SHP77 (cell line): ENCODE data around the gene EID2.

Source experiments
- DNase-seq, 2 experiments: peaks; one replicate each; lab custom pipeline; 2025; lab: John Stamatoyannopoulos, UW

EID2 gene

GRCh38 chr19:39533791-39534190 is 6.2 kb downstream of the EID2 start:
- DNase-seq = no peak

DNA sequence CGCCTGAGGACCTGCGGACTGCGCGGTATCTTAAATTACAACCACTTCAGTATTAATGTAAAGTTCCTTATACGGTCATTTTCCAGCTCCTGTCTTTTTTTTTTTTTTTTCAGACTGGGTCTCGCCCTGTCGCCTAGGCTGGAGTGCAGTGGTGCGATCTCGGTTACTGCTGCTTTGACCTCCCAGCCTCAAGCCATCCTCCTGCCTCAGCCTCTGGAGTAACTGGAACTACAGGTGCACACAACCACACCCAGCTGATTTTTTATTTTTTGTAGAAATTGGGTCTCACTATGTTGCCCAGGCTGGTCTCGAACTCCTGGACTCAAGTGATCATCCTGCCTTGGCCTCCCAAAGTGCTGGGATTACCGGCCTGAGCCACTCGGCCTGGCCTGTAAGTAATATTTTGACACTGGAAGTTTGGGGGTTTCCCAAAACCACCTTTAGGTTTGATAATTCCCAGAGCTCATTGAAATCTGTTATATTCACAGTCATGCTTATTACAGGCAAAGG is 6.9 kb downstream of the EID2 start:
- DNase-seq = no peak

GRCh38 chr19:39532233-39533002 is 7.5 kb downstream of the EID2 start, which contains the start of gene EID2B:
Gene EID2B, minus strand, starts transcription at chr19:39532852. Its CDS starts 50 bp downstream, at chr19:39532802.
- peak; percentile 99 for DNase-seq

GRCh38 chr19:39531834-39532232 is 8.1 kb downstream of the EID2 start:
- DNase-seq = peak in 1 of 2 experiments; percentile 46

GRCh38 chr19:39525205-39525604 is 14.8 kb downstream of the EID2 start:
- no peak for DNase-seq

- DNase-seq = no peak
Observed at GRCh38 chr19:39524495-39524894, 15.5 kb downstream of the EID2 start.

- no peak for DNase-seq
Observed at GRCh38 chr19:39520541-39521484, 19.1 kb downstream of the EID2 start.

GRCh38 chr19:39518975-39519374 is 21.0 kb downstream of the EID2 start:
- DNase-seq = no peak

GRCh38 chr19:39518458-39518857 is 21.5 kb downstream of the EID2 start:
- no peak for DNase-seq

- DNase-seq = no peak
Observed at GRCh38 chr19:39517432-39517831, 22.5 kb downstream of the EID2 start.

GRCh38 chr19:39516270-39516669 is 23.7 kb downstream of the EID2 start:
- DNase-seq = no peak

DNA sequence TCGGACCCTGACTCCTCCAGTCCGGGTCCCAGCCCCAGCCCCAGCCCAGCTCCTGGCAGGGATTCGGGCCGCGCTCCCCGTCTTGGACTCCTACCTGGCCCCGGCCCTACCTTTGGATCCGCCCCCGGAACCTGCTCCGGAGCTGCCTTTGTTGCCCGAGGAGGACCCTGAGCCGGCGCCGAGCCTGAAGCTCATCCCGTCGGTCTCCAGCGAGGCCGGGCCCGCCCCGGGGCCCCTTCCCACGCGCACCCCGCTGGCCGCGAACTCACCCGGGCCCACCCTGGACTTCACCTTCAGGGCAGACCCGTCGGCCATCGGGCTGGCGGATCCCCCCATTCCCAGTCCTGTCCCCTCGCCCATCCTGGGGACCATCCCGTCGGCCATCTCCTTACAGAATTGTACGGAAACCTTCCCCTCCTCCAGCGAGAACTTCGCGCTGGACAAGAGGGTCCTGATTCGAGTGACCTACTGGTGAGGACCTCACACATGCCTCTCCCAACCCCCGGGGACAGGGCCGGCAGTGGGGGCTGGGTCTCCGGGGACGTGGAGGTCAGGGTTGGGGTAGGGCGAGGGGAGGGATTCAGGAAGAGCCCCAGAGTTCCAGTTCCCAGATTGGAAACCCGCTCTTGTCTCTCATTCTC is 24.3 kb downstream of the EID2 start:
- no peak for DNase-seq

DNA sequence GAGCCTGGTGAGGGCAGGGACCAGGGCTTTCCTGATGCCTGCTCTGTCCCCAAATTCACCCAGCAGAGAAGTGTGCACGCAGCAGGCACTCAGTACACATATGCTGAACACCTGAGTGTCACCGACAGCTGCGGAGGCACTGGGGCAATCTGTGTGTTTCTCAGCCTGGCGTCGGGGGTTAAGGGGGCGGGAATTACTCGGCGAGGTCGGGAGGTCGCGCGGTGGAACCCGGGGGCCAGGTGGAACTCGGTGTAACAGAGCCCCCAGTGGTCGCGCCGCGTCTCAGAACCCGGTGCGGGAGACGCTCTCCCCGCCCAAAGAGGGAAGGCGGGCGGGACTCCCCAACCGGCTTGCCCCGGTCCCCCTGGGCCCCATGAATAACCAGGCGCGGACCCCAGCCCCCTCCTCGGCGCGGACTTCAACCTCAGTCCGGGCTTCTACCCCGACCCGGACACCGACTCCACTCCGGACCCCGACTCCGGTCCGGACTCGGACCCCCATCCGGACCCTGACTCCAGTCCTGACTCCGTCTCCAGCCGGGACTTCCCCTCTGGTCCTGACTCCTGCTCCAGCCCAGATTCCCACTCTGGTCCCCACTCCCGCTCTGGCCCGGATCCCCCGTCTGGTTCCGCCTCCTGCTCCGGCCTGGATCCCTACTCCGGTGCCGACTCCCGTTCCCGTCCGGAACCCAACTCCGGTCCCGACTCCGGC is 25.0 kb downstream of the EID2 start, which contains the start of gene SELENOV:
Gene SELENOV (plus strand): TSS at position 300 of the 711 bp plus-strand sequence. CDS start 74 bp downstream, at position 374.
- no peak for DNase-seq

DNA sequence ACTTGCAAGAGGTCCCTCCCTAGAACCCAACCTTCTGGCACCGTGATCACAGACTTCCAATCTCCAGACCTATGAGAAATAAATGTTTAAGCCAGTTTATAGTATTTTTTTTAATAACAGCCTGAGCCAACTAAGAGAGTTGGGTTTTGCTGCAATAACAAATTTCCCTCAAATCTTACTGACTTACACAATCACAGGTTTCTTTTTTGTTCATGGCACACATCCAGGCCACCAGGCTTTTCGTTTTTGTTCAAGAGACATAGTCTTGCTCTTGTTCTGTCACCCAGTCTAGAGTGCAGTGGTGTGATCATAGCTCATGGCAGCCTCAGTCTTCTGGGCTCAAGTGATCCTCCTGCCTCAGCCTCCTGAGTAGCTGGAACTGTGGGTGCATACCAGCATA is 27.0 kb downstream of the EID2 start:
- DNase-seq = no peak

DNA sequence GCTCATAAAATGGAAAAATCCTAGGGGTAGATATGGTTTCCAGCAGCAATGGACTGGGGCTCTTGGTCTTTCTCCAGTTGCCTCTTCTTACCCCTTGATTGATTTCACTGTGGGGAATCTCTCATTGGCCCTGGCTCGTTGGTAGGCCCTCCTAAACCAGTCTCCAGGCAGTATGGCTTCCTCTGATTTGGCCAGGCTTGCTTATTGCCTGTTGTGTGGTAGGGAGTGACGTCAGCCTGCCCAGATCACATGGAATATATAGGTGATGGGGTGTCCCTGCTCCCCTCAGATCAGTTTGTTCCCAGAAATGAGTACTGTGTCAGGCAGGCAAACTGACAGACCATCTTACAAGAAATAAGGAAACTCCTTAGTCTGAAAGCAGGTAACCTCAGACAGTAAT is 30.7 kb downstream of the EID2 start:
- no peak for DNase-seq

DNA sequence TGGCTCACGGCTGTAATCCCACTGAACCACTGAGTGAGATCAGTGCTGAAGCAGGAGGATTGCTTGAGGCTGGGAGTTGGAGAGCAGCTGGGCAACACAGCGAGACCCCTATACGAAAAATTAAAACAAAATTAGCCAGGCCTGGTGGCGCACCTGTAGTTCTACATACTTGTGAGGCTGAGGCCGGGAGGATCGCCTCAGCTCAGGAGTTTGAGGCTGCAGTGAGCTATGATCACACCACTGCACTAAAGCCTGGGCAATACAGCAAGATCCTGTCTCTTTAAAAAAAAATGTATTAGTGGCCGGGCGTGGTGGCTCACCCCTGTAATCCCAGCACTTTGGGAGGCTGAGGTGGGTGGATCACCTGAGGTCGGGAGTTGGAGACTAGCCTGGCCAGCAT is 31.3 kb downstream of the EID2 start:
- no peak for DNase-seq

DNA sequence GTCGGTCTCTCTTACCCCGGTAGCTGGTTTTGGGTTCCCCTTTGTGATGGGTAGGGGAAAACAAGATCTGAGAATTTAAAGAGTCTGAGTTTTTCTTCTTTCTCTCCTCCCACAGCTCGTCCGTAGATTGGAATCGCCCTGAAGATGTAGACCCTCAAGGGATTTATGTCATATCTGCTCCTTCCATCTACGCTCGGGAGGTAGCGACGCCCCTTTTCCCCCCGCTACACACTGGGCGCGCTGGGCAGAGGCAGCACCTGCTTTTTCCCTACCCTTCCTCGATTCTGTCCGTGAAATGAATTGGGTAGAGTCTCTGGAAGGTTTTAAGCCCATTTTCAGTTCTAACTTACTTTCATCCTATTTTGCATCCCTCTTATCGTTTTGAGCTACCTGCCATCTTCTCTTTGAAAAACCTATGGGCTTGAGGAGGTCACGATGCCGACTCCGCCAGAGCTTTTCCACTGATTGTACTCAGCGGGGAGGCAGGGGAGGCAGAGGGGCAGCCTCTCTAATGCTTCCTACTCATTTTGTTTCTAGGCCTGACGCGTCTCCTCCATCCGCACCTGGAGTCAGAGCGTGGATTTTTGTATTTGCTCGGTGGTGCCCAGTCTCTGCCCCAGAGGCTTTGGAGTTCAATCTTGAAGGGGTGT is 32.1 kb downstream of the EID2 start:
- peak in 1 of 2 experiments; percentile 35 for DNase-seq

- DNase-seq = peak; percentile 96
Observed at GRCh38 chr19:39506944-39507714, 32.8 kb downstream of the EID2 start.

GRCh38 chr19:39506598-39506943 is 33.4 kb downstream of the EID2 start:
- no peak for DNase-seq
